ENCODE results near the gene ADGRD1.

Gene ADGRD1

DNA sequence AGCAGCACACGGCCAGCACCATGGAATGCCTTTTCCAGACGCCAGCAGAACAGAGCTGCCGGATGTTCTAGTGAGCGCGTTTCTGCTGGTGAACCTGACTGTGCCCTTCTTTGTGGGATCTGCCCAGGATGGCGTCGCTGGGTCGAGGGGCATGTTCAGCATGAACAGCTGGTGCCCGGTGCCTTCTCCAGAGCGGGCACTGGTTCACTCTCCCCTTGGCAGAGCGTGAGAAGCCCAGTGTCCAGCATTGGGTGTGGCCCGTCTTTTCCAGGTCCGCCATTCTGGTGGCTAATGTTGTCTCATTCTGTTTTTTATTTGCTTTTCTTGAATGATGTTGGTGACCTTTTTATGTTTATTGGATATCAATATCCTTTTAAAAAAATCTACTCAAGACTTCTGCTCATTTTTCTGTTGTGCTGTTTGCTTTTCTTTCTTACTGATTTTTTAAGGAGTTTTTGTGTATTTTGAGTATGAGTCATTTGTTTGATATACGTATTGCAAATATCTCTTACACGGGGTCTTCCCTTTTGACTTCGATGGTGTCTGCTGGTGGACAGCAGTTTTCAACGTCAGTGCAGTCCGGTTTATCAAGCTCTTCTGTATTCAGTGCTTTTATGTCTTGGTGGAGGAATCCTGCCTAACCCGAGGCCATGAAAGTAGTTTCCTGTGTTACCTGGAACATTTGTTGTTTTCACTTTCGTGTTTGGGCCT, 74.3 kb downstream of the ADGRD1 start:
- DNase-seq = no peak

DNA sequence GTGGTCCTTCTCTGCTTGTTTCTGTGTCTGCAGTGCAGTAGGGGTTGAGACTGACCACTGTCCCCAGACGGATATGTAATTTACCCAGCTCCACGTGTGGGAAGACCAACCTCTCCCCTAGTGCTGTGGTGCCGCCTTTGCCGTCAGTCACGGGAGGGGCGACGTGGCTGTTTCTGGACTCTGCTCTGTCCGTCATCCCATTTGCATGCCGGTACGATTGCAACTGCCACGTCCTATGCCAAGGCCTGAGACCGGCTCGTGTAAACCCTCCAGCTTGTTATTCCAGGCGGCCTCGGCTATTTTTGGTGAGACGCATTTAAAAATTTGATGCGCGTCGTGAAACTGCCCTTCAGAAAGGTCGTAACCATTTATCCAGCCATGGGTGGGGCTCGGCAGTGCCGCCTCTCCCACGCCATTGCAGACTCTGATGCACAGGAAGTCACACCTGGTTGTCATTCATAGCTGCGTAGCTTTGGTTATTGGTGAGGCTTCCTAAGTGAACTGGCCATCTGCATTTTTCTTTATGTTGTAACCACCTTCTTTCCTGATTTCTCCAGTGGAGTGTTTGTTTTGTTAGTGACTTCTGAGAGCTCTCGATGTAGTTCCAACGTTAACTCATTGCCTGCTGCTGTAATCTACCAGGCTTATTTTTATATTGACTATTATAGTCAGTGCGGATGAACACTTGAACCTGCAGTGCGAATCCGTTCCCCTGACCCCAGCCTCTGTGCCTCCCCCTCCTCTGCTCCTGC, 75.1 kb downstream of the ADGRD1 start:
- no peak for DNase-seq

DNA sequence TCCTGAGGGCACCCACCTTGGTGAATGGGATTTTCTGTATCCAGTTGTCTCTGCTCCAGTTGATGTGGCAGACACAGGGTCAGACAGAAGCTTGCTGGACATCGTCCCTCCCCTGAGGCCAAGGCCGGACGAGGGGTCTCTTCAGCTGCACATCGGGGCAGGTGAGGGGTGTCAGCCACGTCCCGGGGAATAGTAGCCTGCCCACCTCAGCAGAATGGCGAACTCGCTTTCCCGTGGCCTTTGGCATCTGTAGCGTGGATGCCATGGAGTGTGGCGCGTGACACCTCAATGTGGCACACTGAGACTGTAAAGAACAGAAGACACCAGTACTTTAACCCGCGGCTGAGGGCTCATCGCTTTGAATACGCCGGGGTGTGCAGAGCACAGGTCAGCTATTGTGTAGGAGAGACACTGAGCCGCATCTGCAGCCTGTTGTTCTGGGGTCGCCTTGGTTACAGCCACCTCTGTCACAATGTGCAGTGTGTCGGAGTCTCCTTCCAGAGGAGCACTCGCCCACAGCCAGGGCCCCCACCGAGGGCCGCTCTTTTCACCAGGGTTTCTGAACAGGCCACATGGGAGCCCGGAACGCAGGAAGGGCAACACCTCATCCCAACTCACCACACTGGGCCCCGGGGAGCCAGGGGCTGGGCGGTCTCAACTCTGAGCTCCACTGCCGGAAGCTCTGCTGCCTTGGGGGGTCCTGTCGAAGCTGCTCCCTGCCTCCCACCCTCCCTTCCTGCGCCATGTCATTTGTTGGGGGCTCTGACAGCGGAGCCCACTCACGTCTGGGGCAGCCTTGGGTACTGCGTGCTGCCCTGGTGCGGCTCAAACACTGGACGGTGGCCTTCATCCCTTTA, 77.0 kb downstream of the ADGRD1 start:
- DNase-seq = no peak

DNA sequence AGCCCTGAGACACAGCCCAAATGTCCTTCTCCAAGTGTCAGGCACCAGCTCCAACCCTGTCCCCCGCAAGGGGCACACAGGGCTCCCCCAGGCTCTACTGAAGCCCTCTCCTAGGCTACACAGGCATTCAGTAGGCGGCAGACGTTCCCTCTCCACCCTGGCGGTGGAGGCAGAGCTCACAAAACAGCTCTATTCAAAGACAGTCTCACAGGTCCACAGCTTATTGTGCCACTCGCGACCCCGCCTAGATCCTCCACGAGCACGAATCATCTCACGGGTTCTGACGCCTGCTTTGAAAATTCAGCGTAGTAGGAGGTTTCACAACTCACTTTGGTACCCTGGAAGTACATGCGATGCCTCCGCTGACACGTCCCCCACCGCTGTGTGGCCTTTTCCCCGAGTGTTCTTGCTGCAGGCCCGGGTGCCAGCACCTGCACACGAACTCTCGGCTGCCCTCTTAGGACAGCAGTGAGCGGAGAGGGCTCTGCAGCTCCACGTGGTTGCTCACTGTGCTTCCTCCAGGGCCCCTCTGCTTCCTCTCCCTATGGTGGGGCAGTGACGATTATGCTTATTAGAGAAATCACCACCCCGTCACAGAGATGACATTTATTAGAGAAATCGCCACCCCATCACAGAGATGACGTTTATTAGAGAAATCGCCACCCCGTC, 78.5 kb downstream of the ADGRD1 start:
- DNase-seq = no peak

- no peak for DNase-seq
Measured at GRCh38 chr12:131033486-131033885, 79.8 kb downstream of the ADGRD1 start.

GRCh38 chr12:131033886-131034482, 80.3 kb downstream of the ADGRD1 start:
- DNase-seq = no peak

GRCh38 chr12:131034631-131035244, 81.0 kb downstream of the ADGRD1 start:
- DNase-seq = no peak

- DNase-seq = no peak
Measured at GRCh38 chr12:131035245-131035681, 81.6 kb downstream of the ADGRD1 start.

DNA sequence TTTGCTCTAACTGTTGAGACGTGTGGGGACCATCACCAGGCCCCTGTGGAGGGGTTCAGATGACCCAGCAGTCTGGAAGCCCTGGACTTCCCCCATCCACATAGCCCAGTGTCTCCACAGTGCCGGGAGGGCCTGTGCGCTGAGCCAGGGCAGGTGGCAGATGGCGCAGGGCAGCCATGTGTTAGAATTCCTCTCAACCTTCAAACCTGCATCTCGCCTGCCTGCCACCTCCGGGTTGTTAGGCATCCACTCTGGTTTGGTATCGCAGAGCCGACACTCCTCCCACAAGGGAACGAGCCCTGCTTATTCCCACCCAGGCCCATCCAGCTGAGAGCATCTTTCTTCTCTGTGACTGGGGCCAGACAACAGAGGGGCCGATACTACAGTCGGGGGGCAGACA, 84.5 kb downstream of the ADGRD1 start:
- no peak for DNase-seq

DNA sequence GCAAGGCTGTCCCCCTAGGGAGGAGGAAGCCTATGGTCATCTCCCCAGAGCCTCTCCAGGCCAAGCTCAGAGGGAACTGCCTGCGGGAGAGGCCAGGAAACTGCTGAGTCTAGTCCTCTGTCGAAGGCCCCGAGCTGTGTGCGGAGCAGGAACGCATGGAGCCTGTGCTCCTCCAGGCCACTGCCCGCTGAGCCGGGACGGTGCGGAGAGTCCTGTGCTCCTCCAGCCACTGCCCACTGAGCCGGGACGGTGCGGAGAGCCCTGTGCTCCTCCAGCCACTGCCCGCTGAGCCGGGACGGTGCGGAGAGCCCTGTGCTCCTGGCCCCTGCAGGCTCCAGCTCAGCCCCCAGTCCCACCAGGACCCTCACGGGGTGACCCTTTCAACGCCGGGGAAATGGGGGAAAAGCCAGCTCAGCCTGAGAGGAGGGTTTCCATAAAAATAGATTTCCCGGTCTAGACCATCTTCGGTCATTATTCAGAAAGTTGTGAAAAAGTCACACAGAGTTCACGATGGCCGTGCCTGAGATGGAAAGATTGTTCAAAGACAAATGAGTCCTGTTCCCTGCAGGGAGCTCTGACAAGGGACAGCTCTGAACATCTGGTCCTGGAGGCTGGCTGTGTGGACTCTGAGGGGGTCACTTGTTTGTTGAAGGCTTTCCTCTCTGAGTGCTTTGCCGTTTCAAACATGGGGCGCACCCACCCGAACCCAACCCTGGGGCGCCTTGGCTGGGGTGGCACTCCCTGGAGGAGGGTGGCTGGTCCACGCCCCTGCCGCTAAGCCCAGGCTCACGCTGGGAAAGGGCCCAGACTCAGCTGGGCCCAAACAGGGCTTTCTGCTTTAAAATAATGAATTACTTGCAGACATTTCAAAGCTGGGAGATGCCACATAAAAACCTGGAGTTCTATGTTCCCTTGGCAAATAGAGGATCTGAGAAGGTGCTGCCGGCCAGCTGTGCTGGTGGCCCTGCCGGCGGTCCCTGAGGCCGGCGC, 85.5 kb downstream of the ADGRD1 start:
- no peak for DNase-seq

GRCh38 chr12:131040491-131040890, 86.8 kb downstream of the ADGRD1 start:
- DNase-seq = no peak

GRCh38 chr12:131041216-131041967, 87.7 kb downstream of the ADGRD1 start:
- DNase-seq = no peak

DNA sequence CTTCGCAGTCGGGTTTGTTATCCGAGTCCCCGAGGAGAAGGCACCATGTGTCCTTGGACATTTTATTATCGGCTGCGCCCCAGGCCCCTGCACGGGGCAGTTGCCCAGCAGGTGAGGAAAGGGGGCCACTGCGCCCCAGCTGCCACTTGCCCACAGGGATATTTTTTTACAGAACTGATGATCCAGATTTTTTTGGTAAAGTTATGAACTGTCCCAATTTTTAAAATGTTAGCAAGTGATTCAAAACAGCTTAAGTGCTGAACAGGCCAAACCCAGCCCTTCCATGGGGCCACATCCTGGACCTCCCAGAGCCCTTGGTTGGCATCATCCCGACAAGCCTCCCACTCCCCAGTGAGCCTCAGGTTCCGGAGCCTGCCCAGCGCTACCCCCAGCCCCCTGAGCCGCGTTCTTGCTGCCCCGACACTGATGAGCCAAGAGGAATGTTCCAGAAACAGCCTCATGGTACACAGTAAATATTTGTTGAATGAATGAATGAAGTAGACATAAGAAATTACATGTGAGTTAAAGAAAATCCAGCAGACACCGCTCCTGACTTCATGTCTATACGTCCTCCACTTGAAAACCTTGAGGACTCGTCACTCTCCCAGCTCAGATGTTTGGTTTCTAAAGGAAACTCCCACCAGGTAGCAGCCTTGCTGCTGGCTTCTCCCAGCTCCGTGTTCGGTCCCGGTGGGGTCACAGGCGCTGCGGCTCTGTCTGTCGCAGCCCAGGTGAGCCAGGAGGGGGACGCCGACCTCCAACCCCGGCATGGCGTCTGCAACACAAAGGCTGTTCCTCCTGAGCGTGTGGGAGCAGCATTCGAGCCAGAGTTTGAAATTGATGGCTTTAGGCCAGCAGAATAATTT, 88.5 kb downstream of the ADGRD1 start:
- DNase-seq = no peak

- no peak for DNase-seq
Measured at GRCh38 chr12:131042834-131043245, 89.1 kb downstream of the ADGRD1 start.

DNA sequence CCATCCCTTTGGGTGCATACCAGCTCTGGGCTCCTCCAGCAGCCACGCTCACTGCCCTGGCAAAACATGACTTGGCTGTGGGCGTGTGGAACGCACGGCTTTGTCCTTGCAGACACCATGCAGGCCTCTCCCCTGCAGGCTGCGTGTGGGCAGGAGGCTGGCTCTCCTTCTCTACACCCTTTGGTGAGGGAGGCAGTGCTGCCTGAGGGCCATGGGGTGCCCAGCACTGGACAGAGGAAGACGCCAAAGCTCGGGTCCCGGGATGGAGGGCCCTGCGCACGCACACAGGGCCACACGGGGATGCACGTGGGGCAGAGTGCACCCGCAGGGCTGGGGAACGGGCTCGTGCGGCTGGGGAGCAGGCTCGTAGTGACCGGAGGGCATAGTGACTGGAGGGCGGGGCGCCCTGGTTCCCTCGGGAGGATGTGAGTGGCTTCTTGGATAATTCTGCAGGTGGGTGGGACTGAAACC, 89.7 kb downstream of the ADGRD1 start:
- no peak for DNase-seq

GRCh38 chr12:131044136-131044535, 90.4 kb downstream of the ADGRD1 start:
- no peak for DNase-seq

DNA sequence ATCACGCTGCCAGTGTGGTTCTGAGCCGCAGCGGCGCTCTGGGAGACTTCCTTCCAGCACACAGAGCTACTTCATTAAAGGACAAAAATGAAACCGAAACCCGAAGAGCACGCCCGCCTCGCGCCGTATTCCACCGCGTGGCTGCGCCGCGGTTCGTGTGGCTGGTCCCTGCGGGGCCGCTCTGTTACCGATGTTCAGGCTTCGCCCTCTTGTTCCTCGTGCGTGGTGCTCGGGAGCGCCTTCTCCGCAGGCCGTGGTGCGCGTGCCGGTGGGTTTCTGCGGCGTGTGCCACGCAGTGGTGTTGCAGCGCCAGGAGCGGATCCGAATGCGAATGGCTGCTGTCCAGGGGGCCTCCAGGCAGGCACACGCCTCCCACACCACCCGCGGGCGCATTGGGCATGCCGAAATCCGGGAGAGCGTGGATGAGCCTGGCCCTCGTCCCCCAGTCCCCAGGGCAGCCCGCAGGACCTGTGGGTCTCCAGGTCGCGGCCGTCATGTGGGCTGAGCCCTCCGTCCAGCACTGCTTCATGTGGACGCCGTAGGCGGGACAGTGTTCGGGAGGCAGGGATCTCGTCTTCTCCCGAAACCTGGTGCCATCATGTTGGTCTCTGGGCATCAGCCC, 91.2 kb downstream of the ADGRD1 start:
- DNase-seq = no peak
